GM21367 (cell line): Measurements from ENCODE around the gene PABPN1.
"Not testable (repeated sequence)": the region's sequence is repeated elsewhere in the genome, so short reads cannot be mapped to it uniquely, and the experiment has no call there.

Experiments
- ATAC-seq: cut with Tn5 transposase; IDR thresholded peaks from one replicate; pipeline ENCODE4 v1.9.1; 2021; ENCODE audit not compliant: unreplicated experiment

PABPN1 gene, protein sequence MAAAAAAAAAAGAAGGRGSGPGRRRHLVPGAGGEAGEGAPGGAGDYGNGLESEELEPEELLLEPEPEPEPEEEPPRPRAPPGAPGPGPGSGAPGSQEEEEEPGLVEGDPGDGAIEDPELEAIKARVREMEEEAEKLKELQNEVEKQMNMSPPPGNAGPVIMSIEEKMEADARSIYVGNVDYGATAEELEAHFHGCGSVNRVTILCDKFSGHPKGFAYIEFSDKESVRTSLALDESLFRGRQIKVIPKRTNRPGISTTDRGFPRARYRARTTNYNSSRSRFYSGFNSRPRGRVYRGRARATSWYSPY

DNA sequence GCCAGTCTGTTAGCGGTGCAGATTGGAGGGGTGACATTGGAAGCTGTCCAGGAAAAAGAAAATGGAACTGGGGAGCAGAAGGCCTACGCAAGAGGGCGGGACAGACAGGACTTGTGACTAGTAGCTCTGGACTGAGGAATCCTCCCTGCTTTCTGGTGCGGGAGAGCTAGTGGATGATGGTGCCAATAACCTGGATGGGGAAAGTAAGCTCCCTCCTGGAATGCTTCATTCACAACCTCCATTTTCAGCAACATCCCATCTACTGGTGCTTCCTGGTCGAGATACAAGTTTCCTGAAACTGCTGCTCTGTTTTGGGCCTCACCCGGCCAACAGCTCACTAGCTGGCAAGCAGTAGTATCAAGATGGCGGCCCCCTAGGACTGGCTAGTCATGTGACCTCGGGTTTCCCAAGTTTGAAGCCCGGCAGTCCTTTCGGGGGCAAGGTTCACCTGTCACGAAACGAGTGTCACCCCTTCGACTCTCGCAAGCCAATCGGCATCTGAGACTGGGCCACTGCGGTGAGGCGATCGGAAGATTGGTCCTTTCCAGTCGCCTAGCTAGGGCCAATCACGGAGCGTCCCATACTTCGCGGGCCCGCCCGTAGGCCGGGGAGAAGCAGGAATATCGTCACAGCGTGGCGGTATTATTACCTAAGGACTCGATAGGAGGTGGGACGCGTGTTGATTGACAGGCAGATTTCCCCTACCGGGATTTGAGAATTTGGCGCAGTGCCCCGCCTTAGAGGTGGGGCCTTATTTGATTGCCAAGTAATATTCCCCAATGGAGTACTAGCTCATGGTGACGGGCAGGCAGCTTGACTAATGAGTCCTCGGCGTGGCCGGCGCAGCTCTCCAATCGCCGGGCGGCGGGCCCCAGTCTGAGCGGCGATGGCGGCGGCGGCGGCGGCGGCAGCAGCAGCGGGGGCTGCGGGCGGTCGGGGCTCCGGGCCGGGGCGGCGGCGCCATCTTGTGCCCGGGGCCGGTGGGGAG is at the start of gene PABPN1:
PABPN1 (plus strand) TSS at position 874 of the 988 bp plus-strand sequence; CDS start at position 887, 13 bp downstream.
- peak; percentile 86 for ATAC-seq

DNA sequence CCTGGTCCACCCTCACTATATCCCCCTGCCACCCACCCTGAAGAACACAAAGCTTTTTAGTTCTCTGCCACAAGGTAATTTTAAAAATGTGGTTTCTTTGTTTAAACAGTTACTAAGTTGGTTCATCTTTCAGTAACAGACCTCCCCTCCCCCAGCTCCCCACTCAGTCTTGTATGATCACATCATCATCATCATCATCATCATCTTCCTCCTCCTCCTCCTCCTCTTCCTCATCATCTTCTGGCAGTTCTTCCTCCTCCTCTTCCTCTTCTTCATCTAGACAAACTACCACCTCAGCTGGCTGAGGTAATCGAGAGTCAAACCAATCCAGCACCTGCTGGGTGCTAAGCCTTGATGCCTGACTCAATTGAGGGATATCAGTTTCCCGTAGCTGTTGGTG is 45.8 kb upstream of the PABPN1 start:
- ATAC-seq: no peak

DNA sequence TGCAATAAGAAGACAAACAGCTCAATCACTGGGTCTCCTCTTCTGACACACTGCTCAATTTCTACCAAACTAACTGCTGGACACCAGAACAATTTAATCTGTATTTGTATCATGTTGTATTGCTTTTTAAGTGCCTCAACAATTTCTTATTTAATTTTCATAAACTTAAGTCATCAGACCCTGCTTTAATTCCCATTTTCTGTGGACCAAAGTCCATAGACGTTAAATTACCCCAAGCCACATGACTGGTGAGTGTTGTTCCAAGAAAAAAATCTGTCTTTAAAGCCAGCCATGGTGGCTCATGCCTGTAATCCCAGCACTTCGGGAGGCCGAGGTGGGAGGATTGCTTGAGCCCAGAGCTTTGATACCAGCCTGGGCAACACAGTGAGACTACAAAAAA is 44.1 kb upstream of the PABPN1 start:
- no peak for ATAC-seq

DNA sequence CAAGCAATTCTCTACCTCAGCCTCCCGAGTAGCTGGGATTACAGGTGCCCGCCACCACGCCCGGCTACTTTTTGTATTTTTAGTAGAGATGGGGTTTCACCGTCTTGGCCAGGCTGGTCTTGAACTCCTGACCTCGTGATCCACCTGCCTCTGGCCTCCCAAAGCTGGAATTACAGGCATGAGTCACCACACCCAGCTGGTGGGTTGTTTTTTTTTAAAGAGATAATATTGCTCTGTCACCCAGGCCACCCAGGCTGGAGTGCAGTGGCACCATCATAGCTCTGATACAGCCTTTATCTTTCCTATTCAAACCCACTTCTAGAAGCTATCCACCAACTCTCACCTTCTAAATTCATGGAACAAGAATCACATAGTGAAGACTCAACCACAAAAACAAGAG is 43.3 kb upstream of the PABPN1 start:
- ATAC-seq: not testable (repeated sequence)

DNA sequence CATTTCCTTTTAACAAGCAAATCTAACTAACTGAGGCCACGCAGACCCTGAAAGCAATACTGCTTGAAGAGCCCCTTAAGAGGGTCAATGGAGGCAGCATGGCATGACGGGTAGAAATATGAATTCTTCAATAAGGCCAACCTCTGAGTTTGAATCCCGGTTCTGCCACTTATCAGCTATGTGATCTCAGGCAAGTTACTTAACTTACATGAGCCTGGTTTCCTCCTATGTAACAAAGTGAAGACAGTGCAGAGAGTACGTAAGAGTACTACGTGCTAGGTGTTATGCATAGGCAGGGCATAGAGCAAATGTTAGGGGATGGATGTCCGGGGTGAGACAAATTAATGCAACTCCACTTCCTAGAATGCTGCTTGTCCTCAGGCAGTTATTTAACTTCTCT is 40.0 kb upstream of the PABPN1 start:
- ATAC-seq: no peak

DNA sequence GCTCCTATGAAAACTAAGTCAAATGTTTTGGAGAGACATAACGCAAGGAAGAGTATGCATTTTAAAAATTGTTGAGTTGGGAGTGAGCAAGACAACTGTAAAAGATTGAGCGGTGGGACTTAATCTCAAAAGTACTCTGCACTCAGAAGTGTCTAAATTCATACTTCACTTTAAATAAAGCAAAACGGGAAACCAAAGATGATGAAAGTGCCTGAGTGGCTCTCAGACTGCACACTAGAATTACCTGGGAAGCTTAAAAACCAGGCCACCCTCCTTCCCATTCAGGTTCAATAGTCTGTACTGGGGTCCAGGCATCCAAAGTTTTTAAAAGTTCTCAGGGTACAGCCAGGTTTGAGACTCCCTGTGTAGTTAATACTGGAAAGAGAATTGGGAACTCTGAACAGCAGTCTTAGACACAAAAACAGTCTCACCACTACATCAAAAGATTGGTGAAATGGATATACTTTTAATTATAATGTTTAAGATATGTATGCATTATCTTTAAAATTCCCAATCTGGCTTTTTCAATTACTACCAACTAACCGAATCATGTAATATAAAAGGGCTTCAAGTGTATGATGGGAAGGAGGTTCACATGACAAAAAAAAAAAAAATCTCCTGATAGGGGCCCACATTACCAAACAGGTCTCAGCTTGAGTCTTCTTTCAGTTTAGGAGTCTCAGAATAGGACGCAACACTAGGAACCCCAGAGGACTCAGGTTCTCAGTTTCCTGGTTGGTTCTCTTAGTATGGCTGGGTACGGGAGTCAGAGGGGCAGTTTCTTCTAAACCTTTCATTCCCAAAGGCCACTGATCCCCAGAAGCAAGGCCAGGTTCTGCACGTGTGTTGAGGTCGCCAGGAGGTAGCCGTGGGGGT is 36.4 kb upstream of the PABPN1 start:
- no peak for ATAC-seq

DNA sequence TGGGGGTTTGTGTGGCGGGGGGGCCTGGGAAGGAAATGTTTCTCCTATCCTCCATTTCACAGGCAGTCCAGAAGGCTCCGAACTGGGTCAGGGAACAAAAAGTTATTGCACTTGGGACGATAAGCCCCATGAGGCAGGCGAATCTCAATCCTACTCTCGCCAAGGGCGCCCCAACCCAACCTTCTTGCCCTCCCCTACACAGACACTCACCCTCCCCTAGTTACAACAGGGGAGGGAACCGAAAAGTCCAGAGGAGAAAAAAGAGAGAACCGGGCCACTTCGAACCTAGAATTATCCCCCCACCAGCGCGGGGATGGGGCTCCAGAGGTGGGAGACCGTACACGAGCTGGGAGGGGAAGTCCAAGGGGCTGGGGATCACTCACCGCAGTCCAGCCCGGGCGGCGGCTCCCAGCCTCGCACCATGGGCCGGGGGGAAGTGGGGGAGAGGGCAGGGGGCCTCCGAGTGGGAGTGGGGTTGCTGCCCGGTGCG is 35.7 kb upstream of the PABPN1 start:
- peak; percentile 18 for ATAC-seq

DNA sequence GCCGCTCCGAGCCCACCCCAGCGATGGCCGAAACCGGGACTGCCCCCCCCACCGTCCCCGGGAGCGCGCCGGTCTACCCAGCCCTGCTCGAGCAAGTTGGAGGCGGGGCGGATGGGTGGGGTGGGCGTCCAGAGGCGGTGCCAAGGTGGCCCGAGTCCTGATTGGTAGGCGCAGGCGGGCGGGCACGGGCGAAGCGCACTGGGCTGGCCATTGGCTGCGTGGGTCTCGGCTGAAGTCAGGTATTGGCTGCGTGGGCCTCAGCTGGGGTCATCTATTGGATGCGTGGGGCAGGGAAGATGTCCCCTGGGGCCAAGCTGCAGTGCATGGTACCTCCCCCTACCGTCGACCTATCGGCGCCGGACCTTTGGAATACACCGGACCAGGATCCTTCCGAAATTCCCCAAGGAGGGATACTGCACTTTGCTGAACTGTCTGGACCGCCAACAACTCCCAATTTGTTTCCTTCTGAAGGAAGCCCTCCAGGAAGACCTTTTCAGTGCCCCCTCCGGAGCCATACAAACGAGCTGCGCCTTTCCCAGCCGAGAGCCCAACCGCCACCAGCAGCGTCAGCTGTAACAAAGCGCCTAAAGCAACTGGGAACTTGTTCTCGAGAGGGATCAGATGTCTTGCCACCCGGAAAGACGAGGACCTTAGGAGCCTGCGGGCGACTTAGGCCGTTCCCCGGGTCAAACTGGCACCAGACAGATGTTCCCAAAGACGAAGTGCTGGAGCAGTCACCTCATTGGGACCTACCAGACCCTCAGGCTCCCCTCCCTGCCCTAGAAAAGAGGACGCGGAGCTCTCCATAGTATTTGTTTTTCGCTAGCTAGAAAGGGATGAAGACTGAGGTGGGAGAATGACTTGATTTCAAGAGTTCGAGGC is 35.0 kb upstream of the PABPN1 start, which contains the start of gene HOMEZ:
HOMEZ (minus strand) TSS at position 113 of the 882 bp plus-strand sequence. CDS start 180 bp downstream, outside the sequence.
- peak; percentile 96 for ATAC-seq

DNA sequence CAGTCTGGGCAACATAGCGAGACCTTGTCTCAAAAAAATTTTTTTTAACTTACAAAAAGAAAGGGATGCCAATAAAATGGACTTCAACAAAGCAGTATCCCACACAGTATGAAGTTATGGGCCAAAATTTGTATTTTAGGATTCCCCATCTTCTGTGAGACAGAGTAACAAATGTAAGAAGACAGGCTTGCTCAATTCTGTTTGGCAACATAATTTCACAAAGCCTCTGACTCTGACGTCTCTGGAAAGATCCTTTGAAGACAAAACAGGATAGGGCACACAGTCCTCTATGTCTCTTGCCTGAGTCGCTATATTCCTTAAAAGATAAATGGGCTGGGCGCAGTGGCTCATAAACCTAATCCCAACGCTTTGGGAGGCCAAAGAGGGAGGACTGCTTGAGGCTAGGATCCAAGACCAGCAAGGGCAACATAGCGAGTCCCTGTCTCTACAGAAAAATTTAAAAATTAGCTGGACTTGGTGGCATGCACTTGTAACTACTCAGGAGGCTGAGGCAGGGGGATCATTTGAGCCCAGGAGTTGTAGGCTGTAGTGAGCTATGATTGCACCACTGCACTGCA is 34.3 kb upstream of the PABPN1 start:
- no peak for ATAC-seq

DNA sequence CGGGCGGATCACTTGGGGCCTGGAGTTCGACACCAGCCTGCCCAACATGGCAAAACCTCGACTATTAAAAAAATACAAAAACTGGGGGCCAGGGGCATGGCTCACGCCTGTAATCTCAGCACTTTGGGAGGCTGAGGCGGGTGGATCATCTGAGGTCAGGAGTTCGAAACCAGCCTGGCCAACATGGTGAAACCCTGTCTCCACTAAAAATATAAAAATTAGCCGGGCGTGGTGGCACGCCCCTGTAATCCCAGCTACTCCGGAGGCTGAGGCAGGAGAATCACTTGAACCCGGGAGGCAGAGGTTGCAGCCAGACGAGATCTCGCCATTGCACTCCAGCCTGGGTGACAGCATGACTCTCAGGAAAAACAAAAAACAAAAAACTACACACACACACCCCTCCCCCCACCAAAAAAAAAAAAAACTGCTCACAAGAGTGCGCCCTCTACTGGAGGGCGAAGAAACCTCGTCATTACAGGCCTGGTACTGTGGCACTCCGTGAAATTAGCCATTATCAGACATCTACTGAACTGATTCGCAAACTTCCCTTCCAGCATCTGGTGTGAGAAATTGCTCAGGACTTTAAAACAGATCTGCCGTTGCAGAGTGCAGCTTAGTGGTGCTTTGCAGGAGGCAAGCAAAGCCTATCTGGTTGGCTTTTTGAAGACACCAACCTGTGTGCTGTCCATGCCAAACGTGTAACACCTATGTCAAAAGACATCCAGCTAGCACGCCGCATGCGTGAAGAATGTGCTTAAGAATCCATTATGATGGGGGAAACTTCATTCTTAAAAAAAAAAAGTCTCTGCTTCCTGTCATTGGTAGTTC is 26.3 kb upstream of the PABPN1 start:
- ATAC-seq: no peak

DNA sequence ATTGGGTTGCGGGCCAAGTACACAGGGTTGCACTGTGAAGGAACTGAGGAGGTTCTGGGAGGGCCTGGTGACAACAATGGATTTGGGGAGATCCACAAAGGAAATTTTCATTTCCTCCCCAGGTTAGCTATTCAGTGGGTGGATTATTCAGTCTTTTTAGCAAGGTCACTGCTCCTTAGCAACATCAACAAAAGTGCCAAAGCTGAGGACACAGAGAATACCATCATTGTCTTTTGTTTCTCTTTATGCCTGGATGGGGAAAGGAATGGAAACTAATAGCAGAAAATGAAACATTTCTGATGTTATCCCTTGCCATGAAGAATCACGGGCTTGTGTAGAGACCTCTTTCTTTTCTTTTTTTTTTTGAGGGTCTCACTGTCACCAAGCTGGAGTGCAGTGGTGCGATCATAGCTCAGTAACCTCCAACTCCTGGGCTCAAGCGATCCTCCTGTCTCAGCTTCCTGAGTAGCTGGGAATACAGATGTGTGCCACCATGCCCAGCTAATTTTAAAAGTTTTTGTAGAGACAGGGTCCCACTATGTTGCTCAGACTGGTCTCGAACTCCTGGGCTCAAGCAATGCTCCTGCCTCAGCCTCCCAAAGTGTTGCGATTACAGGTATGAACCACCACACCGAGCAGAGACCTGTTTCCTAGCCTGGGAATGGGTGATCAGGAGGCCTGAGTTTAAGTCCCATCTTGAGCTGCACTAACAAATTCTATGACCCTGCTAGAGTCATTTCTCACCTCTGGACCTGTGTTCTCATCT is 25.1 kb upstream of the PABPN1 start:
- no peak for ATAC-seq

DNA sequence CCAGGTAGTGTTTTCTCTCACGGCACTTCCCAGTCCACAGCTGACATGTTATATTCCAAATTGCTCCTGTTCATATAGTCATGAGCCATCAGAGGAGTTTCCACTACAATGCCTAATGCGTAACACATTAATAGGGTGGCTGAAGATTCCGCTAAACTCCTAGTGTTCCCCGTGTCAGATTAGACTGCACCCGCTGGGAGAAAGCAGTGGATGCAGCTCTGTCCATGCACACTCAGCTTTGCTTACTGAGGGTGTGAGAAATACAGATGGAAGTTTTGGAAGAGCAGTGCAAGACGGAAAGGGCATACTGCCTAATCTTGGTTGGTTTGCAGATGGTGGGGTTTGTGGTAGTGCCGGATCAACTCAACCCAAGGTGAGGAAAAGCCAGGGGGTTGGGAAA is 24.2 kb upstream of the PABPN1 start:
- no peak for ATAC-seq

DNA sequence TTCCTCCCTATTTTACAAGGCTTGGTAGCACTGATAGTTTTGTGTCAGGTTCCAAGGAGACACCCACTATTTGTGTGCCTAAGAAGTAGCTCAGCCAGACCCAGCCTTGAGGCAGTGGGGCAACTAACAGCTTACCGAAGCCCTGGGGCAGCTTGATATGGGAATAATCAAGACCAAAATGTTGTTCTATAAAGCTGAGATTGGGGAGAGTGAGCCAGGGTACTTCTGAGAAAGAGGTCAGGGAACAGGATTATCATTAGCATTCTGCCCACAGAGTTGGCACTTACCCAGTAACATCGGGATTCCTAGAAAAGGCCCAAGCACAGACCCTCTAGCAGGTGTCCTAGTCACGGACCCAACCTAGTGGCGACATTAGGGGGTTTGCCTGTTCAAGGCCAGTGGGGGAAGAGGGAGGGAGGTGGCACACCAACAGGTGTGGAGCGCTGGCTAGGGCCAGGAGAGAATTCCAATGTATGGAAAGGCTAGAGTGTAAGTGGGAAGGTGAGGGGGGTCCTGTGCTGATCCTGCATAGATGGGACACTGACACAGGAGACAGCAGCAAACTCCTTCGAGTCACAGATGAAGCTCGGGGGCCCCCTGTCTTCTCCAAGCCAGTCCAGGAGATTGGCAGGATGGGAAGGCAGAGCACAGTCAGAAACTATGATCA is 23.5 kb upstream of the PABPN1 start:
- no peak for ATAC-seq

DNA sequence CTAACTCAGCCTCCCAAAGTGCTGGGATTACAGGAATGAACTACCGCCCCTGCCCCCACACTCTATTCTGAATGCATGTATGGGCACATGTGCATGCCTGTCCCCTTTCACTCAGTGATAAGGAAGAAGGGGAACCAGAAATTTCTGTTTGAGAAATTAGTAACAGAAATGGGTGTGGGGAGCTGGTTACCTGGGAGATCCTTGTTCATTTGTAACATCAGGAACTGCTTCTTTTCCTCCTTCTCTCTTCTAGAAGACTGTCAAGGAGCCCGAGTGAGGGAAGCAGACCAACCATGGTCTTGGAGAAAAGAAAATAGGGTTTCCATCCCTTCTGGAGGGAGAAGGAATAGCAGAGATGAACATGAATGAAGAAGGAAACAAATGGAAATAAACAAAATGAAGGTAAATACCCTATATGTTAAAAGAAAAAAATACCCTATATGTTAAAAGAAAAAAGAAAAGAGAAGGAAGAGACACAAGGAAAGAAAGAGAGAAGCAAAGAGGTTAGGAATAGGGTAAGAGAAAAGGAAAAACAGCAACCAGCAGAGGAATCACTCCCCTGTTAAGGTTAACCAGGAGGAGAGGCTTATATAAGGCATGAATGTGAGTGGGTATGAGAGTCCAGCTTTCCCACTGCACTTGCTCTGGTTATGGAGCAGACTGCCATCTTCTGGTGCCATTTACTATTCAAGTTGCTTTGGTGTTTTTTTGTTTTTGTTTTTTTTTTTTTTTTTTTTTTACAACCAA is 21.9 kb upstream of the PABPN1 start:
- no peak for ATAC-seq

DNA sequence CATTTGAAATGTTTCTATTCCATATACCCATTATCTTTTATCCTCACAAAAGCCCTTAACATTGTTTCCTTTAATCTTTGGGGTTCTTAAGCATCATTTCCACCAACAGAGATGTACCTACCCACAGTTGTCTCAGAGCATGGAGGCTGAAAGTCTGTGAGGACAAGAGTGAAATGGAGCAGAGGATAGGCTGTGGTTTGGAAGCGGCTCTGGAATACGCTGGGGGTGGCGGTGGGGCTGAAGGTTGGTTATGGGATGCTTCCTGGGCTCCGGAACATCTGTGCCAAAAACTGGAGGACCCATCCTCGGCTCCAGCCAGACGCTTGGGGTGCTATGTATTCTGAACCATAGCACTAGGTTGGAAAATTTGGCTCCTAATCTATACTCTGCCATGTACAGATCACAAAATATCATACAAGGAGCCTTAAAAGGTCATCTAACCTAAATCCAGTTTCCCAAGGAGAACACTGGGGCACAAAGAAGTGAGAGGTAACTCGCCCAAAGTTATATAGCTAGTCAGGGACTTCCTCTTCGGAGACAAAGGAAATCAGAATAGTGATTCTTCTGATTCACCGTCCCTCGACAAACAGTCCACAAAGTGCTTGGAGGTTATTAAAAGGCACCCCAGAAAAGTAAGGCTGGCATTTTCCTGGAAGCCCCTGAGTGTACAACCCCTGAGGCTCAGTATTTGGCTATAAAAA is 21.1 kb upstream of the PABPN1 start:
- ATAC-seq: no peak

DNA sequence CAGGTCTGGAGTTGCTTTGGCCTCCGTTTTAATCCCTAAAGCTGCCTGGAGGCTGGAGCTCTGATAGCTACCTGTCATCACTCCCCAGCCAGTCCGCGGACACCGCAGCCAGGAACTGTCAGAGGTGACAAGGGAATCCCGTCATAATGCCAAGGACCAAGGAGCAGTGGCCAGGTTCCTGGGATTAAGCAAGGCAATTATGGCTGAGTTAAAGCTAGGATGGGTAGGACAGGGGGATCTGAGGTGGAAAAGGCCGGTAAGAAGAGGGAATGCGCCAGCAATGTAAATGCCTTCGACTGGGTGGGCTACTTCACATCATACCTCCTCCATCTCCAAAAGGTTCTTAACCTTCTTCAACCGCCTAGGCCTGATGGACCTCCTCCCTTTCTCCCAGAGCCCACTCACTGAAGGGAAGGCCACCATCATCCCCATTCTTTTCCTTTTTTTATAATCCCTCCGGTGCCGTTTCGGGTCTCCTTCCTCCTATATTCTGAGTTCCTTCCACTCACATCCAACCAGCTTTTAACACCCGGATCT is 20.5 kb upstream of the PABPN1 start:
- ATAC-seq: no peak
